ENCODE results near the gene HTR3D. TPM values are rescaled to one million over a fixed set of nuclear protein-coding genes. Genes with fewer than 3 reads are reported as not detected.

The HTR3D gene
- total RNA-seq, 4 donors from 2014 or later: not detected

DNA sequence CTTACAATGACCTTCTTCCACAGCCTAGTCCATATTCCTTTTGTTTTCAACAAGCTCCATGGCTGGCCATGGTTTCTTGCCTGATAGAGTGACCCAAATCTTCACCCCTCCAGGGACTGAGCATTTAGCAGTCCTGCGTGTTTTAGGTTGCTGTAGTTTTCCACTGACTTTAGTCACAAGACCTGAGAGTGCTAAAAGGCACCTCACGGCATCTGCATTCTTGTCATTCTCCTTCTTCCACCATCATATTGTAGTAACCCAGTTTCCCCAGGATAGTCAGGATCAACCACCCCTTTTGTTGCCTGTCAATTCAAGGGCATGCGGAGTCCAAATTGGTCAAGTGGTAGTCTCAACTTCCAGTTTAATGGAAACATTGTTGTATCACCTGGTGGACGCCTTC is 42.1 kb downstream of the HTR3D start:
- peaks cover 0 to 9% (median 0%) of the 10 kb centered on the region in 4 donors for H3K27me3 ChIP-seq
- no peaks in the 10 kb centered on the region for H3K36me3 ChIP-seq
- H3K9me3 ChIP-seq: no peaks in the 10 kb centered on the region
- no peak for TF ChIP-seq POLR2A (IDR thresholded peaks at IDR 0.05)
- TF ChIP-seq, protein P1, sequence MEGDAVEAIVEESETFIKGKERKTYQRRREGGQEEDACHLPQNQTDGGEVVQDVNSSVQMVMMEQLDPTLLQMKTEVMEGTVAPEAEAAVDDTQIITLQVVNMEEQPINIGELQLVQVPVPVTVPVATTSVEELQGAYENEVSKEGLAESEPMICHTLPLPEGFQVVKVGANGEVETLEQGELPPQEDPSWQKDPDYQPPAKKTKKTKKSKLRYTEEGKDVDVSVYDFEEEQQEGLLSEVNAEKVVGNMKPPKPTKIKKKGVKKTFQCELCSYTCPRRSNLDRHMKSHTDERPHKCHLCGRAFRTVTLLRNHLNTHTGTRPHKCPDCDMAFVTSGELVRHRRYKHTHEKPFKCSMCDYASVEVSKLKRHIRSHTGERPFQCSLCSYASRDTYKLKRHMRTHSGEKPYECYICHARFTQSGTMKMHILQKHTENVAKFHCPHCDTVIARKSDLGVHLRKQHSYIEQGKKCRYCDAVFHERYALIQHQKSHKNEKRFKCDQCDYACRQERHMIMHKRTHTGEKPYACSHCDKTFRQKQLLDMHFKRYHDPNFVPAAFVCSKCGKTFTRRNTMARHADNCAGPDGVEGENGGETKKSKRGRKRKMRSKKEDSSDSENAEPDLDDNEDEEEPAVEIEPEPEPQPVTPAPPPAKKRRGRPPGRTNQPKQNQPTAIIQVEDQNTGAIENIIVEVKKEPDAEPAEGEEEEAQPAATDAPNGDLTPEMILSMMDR (IDR thresholded peaks at IDR 0.05): no peak
- intact Hi-C loops (cut with DNase I): no loop called here
- DNase-seq: no peak
- H3K4me1 ChIP-seq: no peaks in the 10 kb centered on the region
- no peak overlapping the region for H3K27ac ChIP-seq
- WGBS, 2 donors: 88 to 91% methylated on average over 4 of the region's 4 CpGs
- no peak overlapping the region for H3K4me3 ChIP-seq

- Histone ChIP-seq H3K27ac (no peak overlapping the region), H3K4me1 (no peaks in the 10 kb centered on the region), H3K4me3 (no peak overlapping the region), H3K9me3 (no peaks in the 10 kb centered on the region), H3K36me3 (no peaks in the 10 kb centered on the region), H3K27me3 (peaks cover 0 to 3% (median 0%) of the 10 kb centered on the region in 4 donors)
- WGBS, 2 donors: 50 to 88% methylated on average over 1 to 6 of the region's 6 CpGs
- intact Hi-C loops (cut with DNase I): no loop called here
- no peak for DNase-seq
- TF ChIP-seq POLR2A (IDR thresholded peaks at IDR 0.05): no peak
- TF ChIP-seq, protein P1 (IDR thresholded peaks at IDR 0.05): no peak
These were observed 44.4 kb downstream of the HTR3D start for GRCh38 chr3:184075901-184076300.

DNA sequence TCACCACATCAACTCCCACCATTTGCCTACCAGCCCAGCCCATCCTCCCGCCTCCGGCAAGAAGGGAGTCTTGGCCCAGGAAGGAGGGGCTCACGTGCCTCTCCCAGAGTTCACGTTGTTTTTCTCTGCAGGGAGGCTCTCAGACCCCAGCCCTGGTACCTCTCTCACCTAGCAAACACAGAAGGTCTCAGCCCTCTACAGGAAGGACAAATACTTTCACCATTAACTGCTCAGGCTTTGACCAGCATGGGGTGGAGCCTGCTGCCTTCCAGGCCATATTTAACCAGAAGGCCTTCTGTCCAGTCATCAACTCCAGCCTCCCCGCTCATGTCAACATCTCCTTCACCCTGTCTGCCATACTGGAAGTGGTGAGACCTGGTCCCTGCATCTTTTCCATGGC is 46.3 kb downstream of the HTR3D start:
- Histone ChIP-seq H3K27me3 (peaks cover 0 to 3% (median 0%) of the 10 kb centered on the region in 4 donors), H3K36me3 (no peaks in the 10 kb centered on the region), H3K4me3 (no peak overlapping the region), H3K27ac (no peak overlapping the region), H3K9me3 (no peaks in the 10 kb centered on the region), H3K4me1 (no peaks in the 10 kb centered on the region)
- intact Hi-C loops (cut with DNase I): no loop called here
- no peak for TF ChIP-seq POLR2A (IDR thresholded peaks at IDR 0.05)
- TF ChIP-seq, protein P1 (IDR thresholded peaks at IDR 0.05): no peak
- 69 to 84% methylated on average over 5 of the region's 5 CpGs for WGBS, 2 donors
- DNase-seq: no peak

DNA sequence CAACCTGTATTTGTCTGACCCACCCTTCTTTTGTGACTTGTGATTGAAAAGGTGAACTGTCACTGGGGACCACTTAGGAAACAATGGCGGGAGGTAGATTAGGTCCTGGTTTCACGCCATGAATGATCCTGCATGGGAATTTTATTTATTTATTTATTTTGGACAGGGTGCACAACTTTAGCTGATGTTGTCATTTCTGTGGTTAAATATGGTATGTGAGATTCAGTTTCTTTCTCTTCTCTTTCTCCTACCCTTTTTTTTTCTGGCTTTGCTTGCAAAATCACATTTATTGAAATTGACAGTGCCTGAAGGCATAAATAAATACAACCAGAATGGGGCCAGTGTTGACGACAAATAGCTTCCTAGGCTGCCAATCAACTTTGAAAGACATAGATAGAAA is 47.3 kb downstream of the HTR3D start:
- Histone ChIP-seq H3K27me3 (peaks cover 0 to 3% (median 0%) of the 10 kb centered on the region in 4 donors), H3K4me1 (no peaks in the 10 kb centered on the region), H3K4me3 (no peak overlapping the region), H3K36me3 (no peaks in the 10 kb centered on the region), H3K9me3 (no peaks in the 10 kb centered on the region), H3K27ac (no peak overlapping the region)
- intact Hi-C loops (cut with DNase I): no loop called here
- 80 to 89% methylated on average over 3 of the region's 3 CpGs for WGBS, 2 donors
- TF ChIP-seq POLR2A (IDR thresholded peaks at IDR 0.05): no peak
- TF ChIP-seq, protein P1 (IDR thresholded peaks at IDR 0.05): no peak
- DNase-seq: no peak

DNA sequence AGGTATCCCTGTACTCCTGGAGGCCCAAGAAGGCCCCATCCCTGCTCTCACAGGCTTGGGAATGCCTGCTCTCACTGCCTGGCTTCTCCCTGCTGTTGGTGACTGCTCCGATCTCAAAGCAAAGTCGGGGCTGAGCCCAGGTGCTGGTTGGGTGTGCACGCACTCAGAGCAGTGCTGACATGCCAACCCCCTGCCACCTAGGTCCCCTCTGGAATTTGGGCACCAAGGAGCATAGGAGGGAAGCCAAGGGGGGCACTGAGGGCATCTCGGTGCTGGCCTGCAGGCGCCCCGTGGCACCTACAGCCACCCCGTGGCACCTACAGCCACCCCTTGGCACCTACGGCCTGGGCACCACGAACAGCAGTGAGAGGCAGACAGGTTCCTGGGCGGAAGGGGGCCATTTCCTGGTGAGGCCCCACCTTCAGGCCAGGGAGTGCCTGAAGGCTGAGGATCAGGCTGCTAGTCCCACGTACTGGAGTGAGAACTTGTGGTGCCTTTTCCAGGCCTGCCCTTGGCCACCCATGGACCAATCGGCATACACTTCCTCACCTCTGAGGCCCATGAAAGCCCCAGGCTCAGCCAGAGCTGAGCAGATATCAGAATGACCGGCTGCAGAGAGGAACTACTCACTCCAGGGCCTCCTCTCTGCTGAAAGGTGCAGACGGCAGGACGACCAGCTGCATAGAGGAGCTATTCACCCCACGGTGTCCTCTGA is 49.7 kb downstream of the HTR3D start:
- Histone ChIP-seq H3K4me3 (no peak overlapping the region), H3K9me3 (peaks cover 0 to 10% (median 0%) of the 10 kb centered on the region in 3 donors), H3K36me3 (no peaks in the 10 kb centered on the region), H3K4me1 (peaks cover 0 to 7% (median 4%) of the 10 kb centered on the region in 3 donors), H3K27me3 (no peaks in the 10 kb centered on the region), H3K27ac (no peak overlapping the region)
- WGBS, 2 donors: 100% methylated on average over 1 of the region's 16 CpGs; no CpG with 5 or more reads in 1 of the 2 donors
- intact Hi-C loops (cut with DNase I): no loop called here
- TF ChIP-seq, protein P1 (IDR thresholded peaks at IDR 0.05): no peak
- no peak for TF ChIP-seq POLR2A (IDR thresholded peaks at IDR 0.05)
- DNase-seq: no peak
